SU-DHL-6 (cell line): ENCODE results near the gene ZNF831.

Experiments
- H2AFZ ChIP-seq: fragments of 200-600 bp; sonication (generic); 2 replicates; pipeline ENCODE4 v1.6.1; 2014; ENCODE audit warnings: low read depth, mild to moderate bottlenecking, moderate library complexity, mixed read lengths, antibody characterized with exemption, low read length; ENCODE audit not compliant: severe bottlenecking
- H3F3A ChIP-seq: fragments of 200-600 bp; shearing (Covaris generic); 2 replicates; pipeline ENCODE4 v1.6.0; 2016; ENCODE audit warnings: antibody characterized with exemption, mild to moderate bottlenecking; ENCODE audit not compliant: insufficient read depth
- H3K27ac ChIP-seq: fragments of 200-600 bp; sonication (generic); 2 replicates; pipeline ENCODE4 v1.5.1; 2016; ENCODE audit warnings: low read depth, mild to moderate bottlenecking, low read length, moderate library complexity, mixed read lengths
- H3K27me3 ChIP-seq: fragments of 200-600 bp; sonication (generic), shearing (Covaris generic); 2 replicates; pipeline ENCODE4 v1.6.0; 2014; ENCODE audit warnings: mild to moderate bottlenecking, low read length
- H3K36me3 ChIP-seq: fragments of 200-600 bp; sonication (generic); 2 replicates; pipeline ENCODE4 v1.6.1; 2014; ENCODE audit warnings: mild to moderate bottlenecking, low read length, mixed read lengths
- H3K4me2 ChIP-seq: fragments of 300-600, 200-600 bp; shearing (Covaris generic), sonication (generic); 2 replicates; pipeline ENCODE4 v1.6.0; 2014; ENCODE audit warnings: low read length, low read depth, mild to moderate bottlenecking; ENCODE audit not compliant: poor library complexity, severe bottlenecking
- H3K4me3 ChIP-seq: fragments of 200-600 bp; sonication (generic); 2 replicates; pipeline ENCODE4 v1.5.1; 2014; ENCODE audit warnings: antibody characterized with exemption, low read length, mild to moderate bottlenecking, mixed read lengths; ENCODE audit not compliant: insufficient read depth, poor library complexity, severe bottlenecking
- H3K79me2 ChIP-seq: fragments of 200-600 bp; sonication (generic); 2 replicates; pipeline ENCODE4 v1.6.1; 2014; ENCODE audit warnings: mild to moderate bottlenecking, low read length, moderate library complexity; ENCODE audit not compliant: insufficient read depth
- H3K9ac ChIP-seq: fragments of 200-600 bp; sonication (generic); 2 replicates; pipeline ENCODE4 v1.7.0; 2014; ENCODE audit warnings: mild to moderate bottlenecking, low read length
- H3K9me2 ChIP-seq: fragments of 200-600 bp; sonication (generic); replicated peaks from 2 replicates; pipeline ENCODE4 v1.6.1; 2014; ENCODE audit warnings: low read length; ENCODE audit not compliant: insufficient read depth
- H3K9me3 ChIP-seq: fragments of 200-600 bp; sonication (generic); 2 replicates; pipeline ENCODE4 v1.6.1; 2014; ENCODE audit warnings: low read length, mixed read lengths; ENCODE audit not compliant: insufficient read depth
- H4K20me1 ChIP-seq: fragments of 200-600 bp; sonication (generic); 2 replicates; pipeline ENCODE4 v1.6.1; 2014; ENCODE audit warnings: low read depth, mild to moderate bottlenecking, antibody characterized with exemption, low read length, moderate library complexity, mixed read lengths
- CTCF ChIP-seq: fragments of 200-600 bp; sonication (generic); IDR thresholded peaks from one replicate; pipeline ENCODE4 v1.5.1; 2017; ENCODE audit warnings: antibody characterized with exemption, mild to moderate bottlenecking, low read length, moderate library complexity; ENCODE audit not compliant: insufficient read depth, poor library complexity, severe bottlenecking
- EZH2phosphoT487 ChIP-seq: fragments of 200-600 bp; sonication (generic), shearing (Covaris generic); conservative IDR thresholded peaks from 2 replicates; pipeline ENCODE4 v1.6.1; 2018; ENCODE audit warnings: mild to moderate bottlenecking, antibody characterized with exemption, low read length, moderate library complexity, mixed read lengths

The ZNF831 gene

GRCh38 chr20:59122566-59122919, 41.1 kb upstream of the ZNF831 start:
- H3K9me2 ChIP-seq: no peaks in the 10 kb centered on the region
- no peak overlapping the region for H2AFZ ChIP-seq
- no peak overlapping the region for H3K27ac ChIP-seq
- no peaks in the 10 kb centered on the region for H3K79me2 ChIP-seq
- H3K4me3 ChIP-seq: no peak overlapping the region
- H3K9ac ChIP-seq: no peak overlapping the region
- TF ChIP-seq CTCF (no peak), EZH2phosphoT487 (no peak)
- H4K20me1 ChIP-seq: no peaks in the 10 kb centered on the region
- no peaks in the 10 kb centered on the region for H3K9me3 ChIP-seq
- no peaks in the 10 kb centered on the region for H3K27me3 ChIP-seq
- H3K4me2 ChIP-seq: no peak overlapping the region
- H3K36me3 ChIP-seq: no peaks in the 10 kb centered on the region
- no peaks in the 10 kb centered on the region for H3F3A ChIP-seq

GRCh38 chr20:59123011-59123677, 40.5 kb upstream of the ZNF831 start:
- H3K27me3 ChIP-seq: no peaks in the 10 kb centered on the region
- H3K9ac ChIP-seq: no peak overlapping the region
- no peak overlapping the region for H3K4me2 ChIP-seq

GRCh38 chr20:59123678-59124255, 39.9 kb upstream of the ZNF831 start:
- H4K20me1 ChIP-seq: no peaks in the 10 kb centered on the region
- H2AFZ ChIP-seq: no peak overlapping the region
- H3K79me2 ChIP-seq: no peaks in the 10 kb centered on the region
- H3K9ac ChIP-seq: no peak overlapping the region
- H3K4me3 ChIP-seq: no peak overlapping the region
- H3K36me3 ChIP-seq: no peaks in the 10 kb centered on the region
- no peak for TF ChIP-seq EZH2phosphoT487
- TF ChIP-seq CTCF: no peak
- H3K27ac ChIP-seq: no peak overlapping the region
- H3K9me2 ChIP-seq: no peaks in the 10 kb centered on the region
- H3F3A ChIP-seq: no peaks in the 10 kb centered on the region
- H3K4me2 ChIP-seq: no peak overlapping the region
- H3K9me3 ChIP-seq: no peaks in the 10 kb centered on the region
- no peaks in the 10 kb centered on the region for H3K27me3 ChIP-seq

More at GRCh38 chr20:59123011-59123677, 40.5 kb upstream of the ZNF831 start:
- Histone ChIP-seq H3K4me3 (no peak overlapping the region), H4K20me1 (no peaks in the 10 kb centered on the region), H3K79me2 (no peaks in the 10 kb centered on the region), H3F3A (no peaks in the 10 kb centered on the region), H3K27ac (no peak overlapping the region), H3K9me3 (no peaks in the 10 kb centered on the region), H3K36me3 (no peaks in the 10 kb centered on the region), H3K9me2 (no peaks in the 10 kb centered on the region), H2AFZ (no peak overlapping the region)
- TF ChIP-seq CTCF (no peak), EZH2phosphoT487 (no peak)
